Endothelial cell of umbilical vein (primary cell): Measurements from ENCODE around the gene KCNJ16.

ENCODE experiments used
- CTCF ChIP-seq, 2 donors: IDR thresholded peaks; 1 replicate in 1 of 2; 2 replicates in 1 of 2; pipeline ENCODE4 v1.5.1; 2011; ENCODE audit warnings: low read length in 2 of 2, mild to moderate bottlenecking in 2 of 2, moderate library complexity in 2 of 2, control low read depth in 1 of 2, inconsistent platforms in 1 of 2, low read depth in 1 of 2; ENCODE audit not compliant: insufficient read depth in 1 of 2; ENCODE audit errors: extremely low read depth in 1 of 2
- EZH2 ChIP-seq: IDR thresholded peaks from 2 replicates; pipeline ENCODE4 v1.6.1; 2012; ENCODE audit warnings: borderline replicate concordance, low read depth, mild to moderate bottlenecking, moderate library complexity, low read length, inconsistent platforms; ENCODE audit not compliant: severe bottlenecking
- FOS ChIP-seq: IDR thresholded peaks from 2 replicates; pipeline ENCODE4 v1.6.1; 2011; ENCODE audit warnings: mild to moderate bottlenecking, low read length, moderate library complexity, borderline replicate concordance; ENCODE audit not compliant: insufficient read depth
- MAX ChIP-seq: IDR thresholded peaks from 2 replicates; pipeline ENCODE4 v1.6.1; 2011; ENCODE audit not compliant: insufficient read depth, insufficient read length
- POLR2A ChIP-seq: IDR thresholded peaks from 2 replicates; pipeline ENCODE4 v1.6.1; 2012; ENCODE audit warnings: low read depth, mild to moderate bottlenecking, control low read depth, low read length
- POLR2AphosphoS5 ChIP-seq: IDR thresholded peaks from 2 replicates; pipeline ENCODE4 v1.6.1; 2012; ENCODE audit warnings: low read depth, mild to moderate bottlenecking, control low read depth, low read length, moderate library complexity; ENCODE audit not compliant: insufficient read depth

GRCh38 chr17:70072546-70073309 lies 2.3 kb upstream of the KCNJ16 start:
- TF ChIP-seq CTCF (IDR thresholded peaks at IDR 0.05; ENCODE audit: extremely low read depth in 1 of 2, insufficient read depth in 1 of 2, low read depth in 1 of 2, low read length in 2 of 2) (no peak), POLR2AphosphoS5 (no peak), POLR2A (no peak), MAX (no peak), EZH2 (no peak), FOS (no peak)
